A549 (cell line): ENCODE results near the gene DUSP2. TPM values are rescaled to one million over a fixed set of nuclear protein-coding genes. Genes with fewer than 3 reads are reported as not detected.

ENCODE experiments used
- ATAC-seq, 2 experiments: fragments of 200-7000 bp in 1 of 2; fragments of >200 bp in 1 of 2; cut with Nextera tagmentation in 1 of 2; cut with Tn5 transposase in 1 of 2; 3 replicates each; pipeline versions ENCODE4 v1.8.0 to v1.9.1; 2018 to 2020; ENCODE audit warnings: mild to moderate bottlenecking in 1 of 2, moderate library complexity in 1 of 2
- CTCF ChIA-PET: fragments of 300-600 bp; sonication (Branson Sonifier 250); formaldehyde crosslinking; extraction: SDS; loops from one replicate; lab custom pipeline; 2021; ENCODE audit warnings: antibody characterized with exemption, inconsistent platforms; lab: Yijun Ruan, JAX
- POLR2A ChIA-PET: fragments of 350-600 bp; formaldehyde crosslinking; extraction: SDS; loops from one replicate; lab custom pipeline; 2021; ENCODE audit warnings: antibody characterized with exemption, inconsistent platforms; lab: Yijun Ruan, JAX
- DNase-seq, 2 experiments: peaks; one replicate each; pipeline versions ENCODE4 v3.0.0 to v3.0.0-alpha.2; 2011 to 2016; ENCODE audit warnings: low read depth in 1 of 2, low spot score in 1 of 2
- FAIRE-seq: peaks from 2 replicates; lab custom pipeline; 2011; peaks lifted over from hg19 to GRCh38; lab: Jason Lieb, UNC
- H3K27ac ChIP-seq, 2 experiments: fragments of >200 bp; sonication (Bioruptor Twin); formaldehyde crosslinking; 3 replicates each; pipeline ENCODE4 v1.5.1; 2016 to 2017
- H3K4me1 ChIP-seq: fragments of >200 bp; sonication (Bioruptor Twin); formaldehyde crosslinking; 3 replicates; pipeline ENCODE4 v1.6.1; 2016
- H3K4me2 ChIP-seq: fragments of >200 bp; sonication (Bioruptor Twin); formaldehyde crosslinking; 3 replicates; pipeline ENCODE4 v1.6.1; 2016
- H3K4me3 ChIP-seq: fragments of >200 bp; sonication (Bioruptor Twin); formaldehyde crosslinking; 3 replicates; pipeline ENCODE4 v1.5.1; 2016
- H3K9me3 ChIP-seq: fragments of >200 bp; sonication (Bioruptor Twin); formaldehyde crosslinking; 3 replicates; pipeline ENCODE4 v1.6.1; 2016
- ATOH8 ChIP-seq: fragments of 250-450 bp; sonication (Bioruptor Pico); IDR thresholded peaks from 2 replicates; pipeline ENCODE4 v1.5.0; 2020; ENCODE audit warnings: low read depth, mild to moderate bottlenecking, moderate library complexity
- CHD2 ChIP-seq: fragments of 150-350 bp; IDR thresholded peaks from 2 replicates; pipeline ENCODE4 v1.6.1; 2014; ENCODE audit warnings: low read length; ENCODE audit not compliant: partially characterized antibody
- CHD4 ChIP-seq: fragments of 200-600 bp; sonication (generic); IDR thresholded peaks from 2 replicates; pipeline ENCODE4 v1.6.1; 2016; ENCODE audit warnings: antibody characterized with exemption, mild to moderate bottlenecking, borderline replicate concordance
- E2F6 ChIP-seq: IDR thresholded peaks from 2 replicates; pipeline ENCODE4 v1.6.1; 2012; ENCODE audit warnings: low read depth, borderline replicate concordance
- ELK1 ChIP-seq: fragments of 150-350 bp; IDR thresholded peaks from 2 replicates; pipeline ENCODE4 v1.6.1; 2014; ENCODE audit warnings: low read depth, mild to moderate bottlenecking, low read length
- ESRRA ChIP-seq: fragments of 150-350 bp; IDR thresholded peaks from 2 replicates; pipeline ENCODE4 v1.6.1; 2014; ENCODE audit warnings: mild to moderate bottlenecking, low read length, borderline replicate concordance
- FOSL2 ChIP-seq, 2 experiments: fragments of 450-650 bp in 1 of 2; fragments of >200 bp in 1 of 2; sonication (Bioruptor Twin) in 1 of 2; formaldehyde crosslinking; IDR thresholded peaks; 2 replicates each; pipeline versions ENCODE4 v1.5.0 to v1.6.1; 2016 to 2020; ENCODE audit warnings: mild to moderate bottlenecking in 1 of 2, moderate library complexity in 1 of 2
- HDAC2 ChIP-seq: fragments of 200-600 bp; sonication (generic); IDR thresholded peaks from 2 replicates; pipeline ENCODE4 v1.6.1; 2016
- HOXA7 ChIP-seq: fragments of 250-450 bp; sonication (Bioruptor Pico); IDR thresholded peaks from 2 replicates; pipeline ENCODE4 v1.5.0; 2020; ENCODE audit warnings: mild to moderate bottlenecking, moderate library complexity
- KDM1A ChIP-seq: fragments of 200-600 bp; sonication (generic); IDR thresholded peaks from 2 replicates; pipeline ENCODE4 v1.6.1; 2016; ENCODE audit warnings: low read depth, mild to moderate bottlenecking
- KDM5A ChIP-seq: fragments of 200-600 bp; sonication (generic); IDR thresholded peaks from 2 replicates; pipeline ENCODE4 v1.6.1; 2016; ENCODE audit warnings: antibody characterized with exemption, mild to moderate bottlenecking
- MAX ChIP-seq: IDR thresholded peaks from 2 replicates; pipeline ENCODE4 v1.6.1; 2012
- NPAS2 ChIP-seq: fragments of 250-450 bp; sonication (Bioruptor Pico); IDR thresholded peaks from 2 replicates; pipeline ENCODE4 v1.8.0; 2022; ENCODE audit warnings: mild to moderate bottlenecking, moderate library complexity, borderline replicate concordance
- POLR2A ChIP-seq: IDR thresholded peaks from 2 replicates; pipeline ENCODE4 v1.6.1; 2012; ENCODE audit warnings: mild to moderate bottlenecking, low read length
- POLR2AphosphoS2 ChIP-seq: conservative IDR thresholded peaks from 2 replicates; pipeline ENCODE4 v1.6.1; 2012; ENCODE audit warnings: low read length, improper control_type of control experiment, inconsistent platforms
- RCOR1 ChIP-seq: fragments of 150-350 bp; IDR thresholded peaks from 2 replicates; pipeline ENCODE4 v1.6.1; 2014; ENCODE audit warnings: antibody characterized with exemption, low read length, low read depth
- REST ChIP-seq: fragments of 200-600 bp; sonication (generic); IDR thresholded peaks from 2 replicates; pipeline ENCODE4 v1.6.1; 2016; ENCODE audit warnings: antibody characterized with exemption, mild to moderate bottlenecking, moderate library complexity
- RNF2 ChIP-seq: fragments of 200-600 bp; sonication (generic); IDR thresholded peaks from 2 replicates; pipeline ENCODE4 v1.6.1; 2016; ENCODE audit warnings: low read depth, mild to moderate bottlenecking, antibody characterized with exemption, moderate library complexity, borderline replicate concordance
- TP53 ChIP-seq: fragments of 250-450 bp; sonication (Bioruptor Pico); IDR thresholded peaks from 2 replicates; pipeline ENCODE4 v1.5.0; 2021; ENCODE audit warnings: mild to moderate bottlenecking, moderate library complexity
- ZC3H11A ChIP-seq: fragments of 450-650 bp; IDR thresholded peaks from 2 replicates; pipeline ENCODE4 v1.6.1; 2014; ENCODE audit warnings: antibody characterized with exemption, mild to moderate bottlenecking
- ZNF302 ChIP-seq: fragments of 250-450 bp; sonication (Bioruptor Pico); IDR thresholded peaks from 2 replicates; pipeline ENCODE4 v1.9.0; 2021; ENCODE audit warnings: inconsistent platforms, mild to moderate bottlenecking, moderate library complexity
- ZSCAN20 ChIP-seq: fragments of 250-450 bp; sonication (Bioruptor Pico); IDR thresholded peaks from 2 replicates; pipeline ENCODE4 v1.8.0; 2022; ENCODE audit warnings: mild to moderate bottlenecking, moderate library complexity
- WGBS: methylation state at CpG from one replicate; pipeline ENCODE4 v1.1.6; 2017; ENCODE audit errors: missing lambda C conversion rate; 5-methylcytosine and 5-hydroxymethylcytosine counted together
- polyA plus RNA-seq, 4 experiments: library from polyadenylated mRNA; depleted of rRNA in 3 of 4; stranded (reverse); fragments of >200 nt; fragmentation: RNase III in 1 of 4; extraction: RNeasy Plus Mini Kit Qiagen cat#74134 plus additional on column Dnase treatment in 1 of 4; gene quantifications; 2 replicates in 3 of 4; 3 replicates in 1 of 4; pipeline ENCODE4 v1.2.3, GENCODE V29; 2011 to 2017

The DUSP2 gene
- polyA plus RNA-seq, 2 of the 4 experiments (the other 2 are of a cell fraction): 0.26 to 0.27 TPM

- CTCF ChIA-PET: interaction anchor here (5.0 kb wide), 1 partner anchor 14 kb away, joined by 30 read pairs; no protein-coding TSS in a partner anchor
- FAIRE-seq (no peak), DNase-seq (no peak), ATAC-seq (no peak)
- no peaks in the 10 kb centered on the region for H3K4me1 ChIP-seq
- H3K9me3 ChIP-seq: no peaks in the 10 kb centered on the region
- WGBS: 92% methylated on average over 12 of the region's 12 CpGs
- no peak overlapping the region for H3K4me3 ChIP-seq
- H3K4me2 ChIP-seq: no peak overlapping the region
- POLR2A ChIA-PET: no interaction called here
- no peak overlapping the region for H3K27ac ChIP-seq
- TF ChIP-seq TP53 (CRISPR knock-in tag) (no peak), E2F6 (no peak), HDAC2 (no peak), RCOR1 (no peak), ESRRA (no peak), ELK1 (no peak), KDM1A (no peak), REST (no peak), ZC3H11A (no peak)
- TF ChIP-seq, all 56 proteins: peak for 0
Observed at GRCh38 chr2:96188821-96189526, 43.7 kb upstream of the DUSP2 start.

GRCh38 chr2:96186562-96186961 is 41.3 kb upstream of the DUSP2 start:
- no peak overlapping the region for H3K4me2 ChIP-seq
- POLR2A ChIA-PET: interaction anchor here (1.5 kb wide), 1 partner anchor 22 kb away, joined by 3 read pairs; the partner anchor contains the start of gene STARD7
- H3K27ac ChIP-seq: no peak overlapping the region
- FAIRE-seq (no peak), ATAC-seq (no peak), DNase-seq (no peak)
- 93% methylated on average over 5 of the region's 5 CpGs for WGBS
- no peaks in the 10 kb centered on the region for H3K4me1 ChIP-seq
- no peaks in the 10 kb centered on the region for H3K9me3 ChIP-seq
- TF ChIP-seq KDM5A (no peak), REST (no peak), CHD2 (no peak), MAX (no peak), HDAC2 (no peak), RNF2 (no peak), CHD4 (no peak), POLR2A (no peak), POLR2AphosphoS2 (no peak), NPAS2 (CRISPR knock-in tag) (no peak), ZSCAN20 (CRISPR knock-in tag) (no peak), ATOH8 (no peak), HOXA7 (CRISPR knock-in tag) (no peak), RCOR1 (no peak), ZNF302 (CRISPR knock-in tag) (no peak), FOSL2 (IDR thresholded peaks at IDR 0.05) (no peak), FOSL2 (CRISPR knock-in tag; IDR thresholded peaks at IDR 0.05) (no peak)
- no peak overlapping the region for H3K4me3 ChIP-seq
- CTCF ChIA-PET: interaction anchor here (0.9 to 5.0 kb wide), 4 partner anchors 12 to 322 kb away, joined by 3 to 30 read pairs (median 4); no protein-coding TSS in a partner anchor
